ENCODE data around the gene KRTAP10-5. TPM values are rescaled to one million over a fixed set of nuclear protein-coding genes. Genes with fewer than 3 reads are reported as not detected.
A peak's percentile ranks its signal among the peaks of the same experiment; 100 is the strongest.

The KRTAP10-5 gene
- total and polyA plus RNA-seq, 9 of the 15 experiments (the other 6 are each of a cell fraction or from before 2014, with no cell fraction given): not detected

DNA sequence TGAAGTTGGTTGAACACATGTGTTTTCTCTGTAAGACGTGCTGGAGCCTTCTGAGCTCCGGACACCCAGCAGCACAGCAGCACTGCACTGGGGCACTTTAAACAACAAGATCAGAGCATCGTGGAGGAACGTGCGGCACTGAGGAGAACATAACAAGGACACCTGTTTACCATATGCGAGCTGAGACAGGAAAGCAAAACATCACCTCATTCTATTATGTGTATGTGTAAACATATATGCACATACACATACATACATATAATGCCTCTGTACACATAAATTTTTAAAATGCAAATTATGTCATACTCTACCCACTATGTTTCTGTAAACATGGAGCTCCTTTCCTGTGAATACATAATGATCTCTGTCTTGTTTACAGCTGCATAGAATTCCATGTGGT is 15.1 kb upstream of the KRTAP10-5 start:
- Histone ChIP-seq H3K4me1 (replicated peaks in 1 of 2; ENCODE audit: control insufficient read depth in 2 of 2, insufficient read depth in 2 of 2, low read length in 2 of 2) (peaks cover 24 to 27% of the 10 kb centered on the region in 2 experiments), H3K4me3 (no peak overlapping the region), H3K27ac (ENCODE audit: extremely low read depth, low read depth, low read length) (no peak overlapping the region), H3K9ac (ENCODE audit: insufficient read depth in 1 of 2, low read depth in 2 of 2, low read length in 2 of 2) (no peak overlapping the region), H4K20me1 (replicated peaks; ENCODE audit: control insufficient read depth, insufficient read depth, low read length) (no peaks in the 10 kb centered on the region), H3K9me1 (ENCODE audit: control insufficient read depth, insufficient read depth, low read length) (no peaks in the 10 kb centered on the region), H3K4me2 (ENCODE audit: insufficient read depth, low read length) (no peak overlapping the region), H3K27me3 (ENCODE audit: control insufficient read depth in 2 of 2, insufficient read depth in 2 of 2, low read length in 2 of 2) (peaks cover 5 to 23% of the 10 kb centered on the region in 2 experiments; a peak in 4 of 5 replicates), H3K9me3 (replicated peaks; ENCODE audit: control insufficient read depth, insufficient read depth, low read depth, low read length) (no peaks in the 10 kb centered on the region; the same call in 1 of the 2 replicates), H3K79me2 (ENCODE audit: control insufficient read depth, insufficient read depth, low read length) (no peaks in the 10 kb centered on the region), H3K36me3 (ENCODE audit: control insufficient read depth, insufficient read depth, low read length) (no peaks in the 10 kb centered on the region), H2AFZ (ENCODE audit: low read depth, low read length) (peak overlapping the region; percentile 55)
- POLR2A ChIA-PET: interaction anchor here (0.7 kb wide), 1 partner anchor 139 kb away, joined by 3 read pairs; no protein-coding TSS in a partner anchor
- WGBS (ENCODE audit: insufficient coverage, low coverage, missing lambda C conversion rate): 12% methylated on average over 6 of the region's 6 CpGs
- FAIRE-seq (no peak), DNase-seq (ENCODE audit: extremely low read depth in 1 of 4, low spot score in 3 of 4) (no peak), ATAC-seq (no peak)
- TF ChIP-seq, protein P1, sequence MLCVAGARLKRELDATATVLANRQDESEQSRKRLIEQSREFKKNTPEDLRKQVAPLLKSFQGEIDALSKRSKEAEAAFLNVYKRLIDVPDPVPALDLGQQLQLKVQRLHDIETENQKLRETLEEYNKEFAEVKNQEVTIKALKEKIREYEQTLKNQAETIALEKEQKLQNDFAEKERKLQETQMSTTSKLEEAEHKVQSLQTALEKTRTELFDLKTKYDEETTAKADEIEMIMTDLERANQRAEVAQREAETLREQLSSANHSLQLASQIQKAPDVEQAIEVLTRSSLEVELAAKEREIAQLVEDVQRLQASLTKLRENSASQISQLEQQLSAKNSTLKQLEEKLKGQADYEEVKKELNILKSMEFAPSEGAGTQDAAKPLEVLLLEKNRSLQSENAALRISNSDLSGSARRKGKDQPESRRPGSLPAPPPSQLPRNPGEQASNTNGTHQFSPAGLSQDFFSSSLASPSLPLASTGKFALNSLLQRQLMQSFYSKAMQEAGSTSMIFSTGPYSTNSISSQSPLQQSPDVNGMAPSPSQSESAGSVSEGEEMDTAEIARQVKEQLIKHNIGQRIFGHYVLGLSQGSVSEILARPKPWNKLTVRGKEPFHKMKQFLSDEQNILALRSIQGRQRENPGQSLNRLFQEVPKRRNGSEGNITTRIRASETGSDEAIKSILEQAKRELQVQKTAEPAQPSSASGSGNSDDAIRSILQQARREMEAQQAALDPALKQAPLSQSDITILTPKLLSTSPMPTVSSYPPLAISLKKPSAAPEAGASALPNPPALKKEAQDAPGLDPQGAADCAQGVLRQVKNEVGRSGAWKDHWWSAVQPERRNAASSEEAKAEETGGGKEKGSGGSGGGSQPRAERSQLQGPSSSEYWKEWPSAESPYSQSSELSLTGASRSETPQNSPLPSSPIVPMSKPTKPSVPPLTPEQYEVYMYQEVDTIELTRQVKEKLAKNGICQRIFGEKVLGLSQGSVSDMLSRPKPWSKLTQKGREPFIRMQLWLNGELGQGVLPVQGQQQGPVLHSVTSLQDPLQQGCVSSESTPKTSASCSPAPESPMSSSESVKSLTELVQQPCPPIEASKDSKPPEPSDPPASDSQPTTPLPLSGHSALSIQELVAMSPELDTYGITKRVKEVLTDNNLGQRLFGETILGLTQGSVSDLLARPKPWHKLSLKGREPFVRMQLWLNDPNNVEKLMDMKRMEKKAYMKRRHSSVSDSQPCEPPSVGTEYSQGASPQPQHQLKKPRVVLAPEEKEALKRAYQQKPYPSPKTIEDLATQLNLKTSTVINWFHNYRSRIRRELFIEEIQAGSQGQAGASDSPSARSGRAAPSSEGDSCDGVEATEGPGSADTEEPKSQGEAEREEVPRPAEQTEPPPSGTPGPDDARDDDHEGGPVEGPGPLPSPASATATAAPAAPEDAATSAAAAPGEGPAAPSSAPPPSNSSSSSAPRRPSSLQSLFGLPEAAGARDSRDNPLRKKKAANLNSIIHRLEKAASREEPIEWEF (CRISPR knock-in tag; IDR thresholded peaks at IDR 0.05): 0 out of 2 replicates have a peak, but pooled peaks have one; percentile 45
- TF ChIP-seq, protein P2, sequence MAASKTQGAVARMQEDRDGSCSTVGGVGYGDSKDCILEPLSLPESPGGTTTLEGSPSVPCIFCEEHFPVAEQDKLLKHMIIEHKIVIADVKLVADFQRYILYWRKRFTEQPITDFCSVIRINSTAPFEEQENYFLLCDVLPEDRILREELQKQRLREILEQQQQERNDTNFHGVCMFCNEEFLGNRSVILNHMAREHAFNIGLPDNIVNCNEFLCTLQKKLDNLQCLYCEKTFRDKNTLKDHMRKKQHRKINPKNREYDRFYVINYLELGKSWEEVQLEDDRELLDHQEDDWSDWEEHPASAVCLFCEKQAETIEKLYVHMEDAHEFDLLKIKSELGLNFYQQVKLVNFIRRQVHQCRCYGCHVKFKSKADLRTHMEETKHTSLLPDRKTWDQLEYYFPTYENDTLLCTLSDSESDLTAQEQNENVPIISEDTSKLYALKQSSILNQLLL (CRISPR knock-in tag; IDR thresholded peaks at IDR 0.05; ENCODE audit: borderline replicate concordance): no peak
- in situ Hi-C loops (cut with MboI) (no loop called here), intact Hi-C loops (cut with micrococcal nuclease) (no loop called here)
- no TSS peak for BruUV-seq (replicated peaks)
- CTCF ChIA-PET (ENCODE audit: low intra/inter-chr PET ratio): no interaction called here
